Neutrophil (primary cell): Measurements from ENCODE around the gene TADA2B.

Experiments
- H3K27ac ChIP-seq: fragments of 200-600 bp; sonication (generic); 2 replicates; pipeline ENCODE4 v1.5.1; 2016; ENCODE audit warnings: mild to moderate bottlenecking, moderate library complexity
- H3K27me3 ChIP-seq: fragments of 200-600 bp; sonication (generic); 2 replicates; pipeline ENCODE4 v1.6.0; 2016; ENCODE audit warnings: mild to moderate bottlenecking
- H3K36me3 ChIP-seq: fragments of 200-600 bp; sonication (generic); 2 replicates; pipeline ENCODE4 v1.5.1; 2017
- H3K4me1 ChIP-seq, 2 experiments: fragments of 200-600 bp in 1 of 2; sonication (generic) in 1 of 2; 1 replicate in 1 of 2; 2 replicates in 1 of 2; pipeline versions ENCODE4 v1.5.1 to v1.6.1; 2013 to 2016; ENCODE audit warnings: low read depth in 1 of 2, low read length in 1 of 2, mild to moderate bottlenecking in 1 of 2, moderate library complexity in 1 of 2; ENCODE audit not compliant: control insufficient read depth in 1 of 2, insufficient read depth in 1 of 2
- H3K4me3 ChIP-seq, 2 experiments: fragments of 200-600 bp in 1 of 2; sonication (generic) in 1 of 2; 1 replicate in 1 of 2; 2 replicates in 1 of 2; pipeline ENCODE4 v1.5.1; 2013 to 2016; ENCODE audit warnings: low read depth in 1 of 2, low read length in 1 of 2, mild to moderate bottlenecking in 1 of 2, moderate library complexity in 1 of 2
- H3K9me3 ChIP-seq: fragments of 200-600 bp; sonication (generic); 2 replicates; pipeline ENCODE4 v1.5.1; 2016
- CTCF ChIP-seq: fragments of 200-600 bp; sonication (generic); IDR thresholded peaks from 2 replicates; pipeline ENCODE4 v1.5.1; 2016; ENCODE audit warnings: antibody characterized with exemption

TADA2B gene

GRCh38 chr4:7086384-7086783 is 43.2 kb downstream of the TADA2B start:
- Histone ChIP-seq H3K27ac (no peak overlapping the region), H3K4me1 (no peaks in the 10 kb centered on the region), H3K27me3 (peaks cover 94% of the 10 kb centered on the region), H3K4me3 (no peak overlapping the region), H3K9me3 (no peaks in the 10 kb centered on the region), H3K36me3 (no peaks in the 10 kb centered on the region)
- no peak for TF ChIP-seq CTCF

- H3K9me3 ChIP-seq = no peaks in the 10 kb centered on the region
- no peak overlapping the region for H3K27ac ChIP-seq
- no peaks in the 10 kb centered on the region for H3K4me1 ChIP-seq
- peaks cover 89% of the 10 kb centered on the region for H3K27me3 ChIP-seq
- TF ChIP-seq CTCF = no peak
- H3K36me3 ChIP-seq = no peaks in the 10 kb centered on the region
- H3K4me3 ChIP-seq = no peak overlapping the region
Observed at GRCh38 chr4:7087036-7087435, 43.9 kb downstream of the TADA2B start.

- no peaks in the 10 kb centered on the region for H3K36me3 ChIP-seq
- H3K4me1 ChIP-seq = no peaks in the 10 kb centered on the region
Observed at GRCh38 chr4:7089213-7089986, 46.2 kb downstream of the TADA2B start.

GRCh38 chr4:7092026-7092425 is 48.9 kb downstream of the TADA2B start:
- Histone ChIP-seq H3K4me3 (no peak overlapping the region), H3K4me1 (no peaks in the 10 kb centered on the region), H3K27ac (no peak overlapping the region), H3K27me3 (peaks cover 54% of the 10 kb centered on the region), H3K9me3 (no peaks in the 10 kb centered on the region), H3K36me3 (no peaks in the 10 kb centered on the region)
- no peak for TF ChIP-seq CTCF

More at GRCh38 chr4:7089213-7089986, 46.2 kb downstream of the TADA2B start:
- Histone ChIP-seq H3K27ac (no peak overlapping the region), H3K9me3 (no peaks in the 10 kb centered on the region), H3K4me3 (no peak overlapping the region), H3K27me3 (peaks cover 66% of the 10 kb centered on the region)
- no peak for TF ChIP-seq CTCF

- H3K27me3 ChIP-seq = peaks cover 50% of the 10 kb centered on the region
- no peak overlapping the region for H3K4me3 ChIP-seq
- H3K27ac ChIP-seq = no peak overlapping the region
- TF ChIP-seq CTCF = no peak
- no peaks in the 10 kb centered on the region for H3K36me3 ChIP-seq
- H3K9me3 ChIP-seq = no peaks in the 10 kb centered on the region
- no peaks in the 10 kb centered on the region for H3K4me1 ChIP-seq
Observed at GRCh38 chr4:7094916-7095315, 51.7 kb downstream of the TADA2B start.
